ENCODE measurements around the gene TRMT10A. TPM values are rescaled to one million over a fixed set of nuclear protein-coding genes. Genes with fewer than 3 reads are reported as not detected.

Gene TRMT10A
- total RNA-seq, 1 donor from 2014 or later = 5.5 TPM

DNA sequence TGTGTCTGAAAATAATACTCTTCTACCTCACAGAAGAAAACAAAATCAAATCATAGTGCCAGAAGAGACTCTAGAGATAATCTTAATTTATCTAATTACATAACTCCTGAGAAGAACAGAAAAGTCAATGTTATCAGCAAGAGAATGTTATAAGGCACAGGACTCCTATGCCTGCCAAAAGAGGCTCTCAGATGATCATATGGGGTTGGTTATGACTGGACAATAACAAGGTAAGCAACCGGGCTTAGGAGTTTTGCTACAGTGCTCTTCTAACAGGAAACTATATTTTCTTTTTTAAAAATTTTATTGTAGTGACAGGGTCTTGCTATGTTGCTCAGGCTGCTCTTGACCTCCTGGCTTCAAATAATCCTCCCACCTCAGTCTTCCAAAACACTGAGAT lies 56.5 kb downstream of the TRMT10A start:
- Mint-ChIP-seq H3K4me3 (no peak overlapping the region), H3K36me3 (no peaks in the 10 kb centered on the region), H3K27me3 (ENCODE audit: low read depth) (peaks cover 6% of the 10 kb centered on the region), H3K27ac (no peak overlapping the region), H3K9me3 (peaks cover 5% of the 10 kb centered on the region), H3K4me1 (no peaks in the 10 kb centered on the region)
- DNase-seq (ENCODE audit: low spot score in 2 of 2, unreplicated experiment in 2 of 2) = no peak
- TF ChIP-seq, protein P1, sequence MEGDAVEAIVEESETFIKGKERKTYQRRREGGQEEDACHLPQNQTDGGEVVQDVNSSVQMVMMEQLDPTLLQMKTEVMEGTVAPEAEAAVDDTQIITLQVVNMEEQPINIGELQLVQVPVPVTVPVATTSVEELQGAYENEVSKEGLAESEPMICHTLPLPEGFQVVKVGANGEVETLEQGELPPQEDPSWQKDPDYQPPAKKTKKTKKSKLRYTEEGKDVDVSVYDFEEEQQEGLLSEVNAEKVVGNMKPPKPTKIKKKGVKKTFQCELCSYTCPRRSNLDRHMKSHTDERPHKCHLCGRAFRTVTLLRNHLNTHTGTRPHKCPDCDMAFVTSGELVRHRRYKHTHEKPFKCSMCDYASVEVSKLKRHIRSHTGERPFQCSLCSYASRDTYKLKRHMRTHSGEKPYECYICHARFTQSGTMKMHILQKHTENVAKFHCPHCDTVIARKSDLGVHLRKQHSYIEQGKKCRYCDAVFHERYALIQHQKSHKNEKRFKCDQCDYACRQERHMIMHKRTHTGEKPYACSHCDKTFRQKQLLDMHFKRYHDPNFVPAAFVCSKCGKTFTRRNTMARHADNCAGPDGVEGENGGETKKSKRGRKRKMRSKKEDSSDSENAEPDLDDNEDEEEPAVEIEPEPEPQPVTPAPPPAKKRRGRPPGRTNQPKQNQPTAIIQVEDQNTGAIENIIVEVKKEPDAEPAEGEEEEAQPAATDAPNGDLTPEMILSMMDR (IDR thresholded peaks at IDR 0.05; ENCODE audit: unreplicated experiment) = no peak

DNA sequence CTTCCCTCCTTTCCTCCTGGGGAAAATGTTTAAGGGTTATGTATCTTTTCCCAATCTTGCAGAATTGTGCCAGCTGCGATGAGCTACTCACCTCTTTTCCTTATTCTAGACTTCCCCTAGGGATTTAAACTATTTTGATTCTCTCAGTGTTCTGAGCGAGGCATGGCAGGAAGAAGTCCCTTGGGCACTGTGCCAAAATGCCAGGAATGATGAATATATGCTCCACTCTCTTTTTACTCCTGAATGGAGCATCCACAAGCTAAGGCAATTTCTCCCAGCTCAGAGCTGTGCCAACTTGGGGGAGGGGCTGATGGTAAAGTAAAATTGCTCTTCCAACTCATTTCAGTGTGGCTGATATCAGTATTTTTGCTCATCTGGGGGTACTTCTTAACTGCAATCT lies 57.1 kb downstream of the TRMT10A start:
- TF ChIP-seq, protein P1 (IDR thresholded peaks at IDR 0.05; ENCODE audit: unreplicated experiment) = no peak
- DNase-seq (ENCODE audit: low spot score in 2 of 2, unreplicated experiment in 2 of 2) = no peak
- H3K36me3 Mint-ChIP-seq = no peaks in the 10 kb centered on the region
- no peaks in the 10 kb centered on the region for H3K4me1 Mint-ChIP-seq
- no peak overlapping the region for H3K4me3 Mint-ChIP-seq
- H3K27ac Mint-ChIP-seq = no peak overlapping the region
- peaks cover 6% of the 10 kb centered on the region for H3K27me3 Mint-ChIP-seq (ENCODE audit: low read depth)
- H3K9me3 Mint-ChIP-seq = peaks cover 5% of the 10 kb centered on the region

DNA sequence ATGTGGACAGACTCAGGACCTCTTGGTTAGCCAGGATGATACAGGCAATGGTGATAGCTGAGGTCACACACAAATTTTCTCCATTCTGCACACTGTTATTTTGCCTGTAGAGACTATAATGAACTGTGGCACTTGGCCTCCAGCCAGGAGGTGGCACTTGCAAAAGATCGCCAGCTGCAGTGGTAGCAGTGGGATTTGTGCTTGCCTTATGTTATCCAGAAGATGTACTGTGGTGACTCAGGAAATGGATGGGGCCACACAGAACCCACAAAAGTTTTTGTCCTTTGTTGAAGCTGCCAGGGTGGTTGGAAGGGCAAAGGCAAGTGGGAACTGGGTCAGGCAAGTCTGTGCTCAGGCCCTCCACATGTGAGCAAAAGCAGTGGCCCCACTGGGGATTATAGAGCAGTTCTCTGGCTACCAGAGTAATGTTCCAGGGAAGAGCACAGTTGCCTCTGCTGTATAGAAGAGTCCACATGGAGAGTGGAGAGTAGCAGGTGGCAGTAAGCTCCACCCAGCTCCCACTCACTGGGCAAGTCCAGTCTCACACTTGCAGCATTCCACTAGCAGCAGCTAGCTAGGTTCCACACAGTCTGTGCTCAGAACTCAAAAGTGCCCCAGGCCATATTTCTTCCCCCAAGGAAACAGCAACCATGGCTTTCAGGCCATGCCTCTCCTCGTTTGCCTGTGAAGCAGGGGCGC lies 58.9 kb downstream of the TRMT10A start:
- Mint-ChIP-seq H3K27ac (no peak overlapping the region), H3K4me3 (no peak overlapping the region), H3K27me3 (ENCODE audit: low read depth) (peaks cover 5% of the 10 kb centered on the region), H3K4me1 (no peaks in the 10 kb centered on the region), H3K36me3 (no peaks in the 10 kb centered on the region), H3K9me3 (peaks cover 5% of the 10 kb centered on the region)
- DNase-seq (ENCODE audit: low spot score in 2 of 2, unreplicated experiment in 2 of 2) = no peak
- TF ChIP-seq, protein P1 (IDR thresholded peaks at IDR 0.05; ENCODE audit: unreplicated experiment) = no peak

Other genes starting within 250 kb of the TRMT10A start
- gene ADH1B, start 242.6 kb downstream of the TRMT10A start, total RNA-seq = 0.14 TPM in 1 of 3 replicates, not detected in the others
- gene ADH1C, start 211.3 kb downstream of the TRMT10A start, total RNA-seq = 0.34 to 0.69 TPM (median 0.54 TPM) in 3 replicates
- not detected in 3 replicates for gene ADH7, start 128.7 kb downstream of the TRMT10A start, total RNA-seq
- not detected in 3 replicates for gene C4orf17, start 53.0 kb downstream of the TRMT10A start, total RNA-seq
- gene MTTP, start 10.8 kb upstream of the TRMT10A start, total RNA-seq = 0.43 to 0.75 TPM in 2 of 3 replicates, not detected in the other
- 0.02 to 0.04 TPM (median 0.04 TPM) in 3 replicates for gene C4orf54, start 93.8 kb upstream of the TRMT10A start, total RNA-seq